ENCODE results near the gene TSPAN32.

- no peak for TF ChIP-seq CTCF (IDR thresholded peaks at IDR 0.05; ENCODE audit: low read depth, low read length)
- no peak for TF ChIP-seq EZH2phosphoT487 (IDR thresholded peaks at IDR 0.05; ENCODE audit: low read depth)
Measured at GRCh38 chr11:2342557-2342956, 40.7 kb downstream of the TSPAN32 start.

Measured in OCI-LY3 (cell line).